Measurements from ENCODE around the gene SS18L1.

The SS18L1 gene

GRCh38 chr20:62198931-62199330 lies 55.4 kb downstream of the SS18L1 start:
- DNase-seq, result no peak

- DNase-seq, result no peak
Measured at GRCh38 chr20:62200491-62201172, 57.1 kb downstream of the SS18L1 start.

- DNase-seq, result no peak
Measured at GRCh38 chr20:62201173-62202082, 57.9 kb downstream of the SS18L1 start.

- no peak for DNase-seq
Measured at GRCh38 chr20:62202083-62202395, 58.5 kb downstream of the SS18L1 start.

GRCh38 chr20:62202676-62203377 lies 59.3 kb downstream of the SS18L1 start:
- DNase-seq, result no peak

GRCh38 chr20:62203378-62204030 lies 59.9 kb downstream of the SS18L1 start:
- no peak for DNase-seq

- no peak for DNase-seq
Measured at GRCh38 chr20:62205618-62206387, 62.2 kb downstream of the SS18L1 start.

GRCh38 chr20:62206388-62206775 lies 62.8 kb downstream of the SS18L1 start:
- DNase-seq, result no peak

- no peak for DNase-seq
Measured at GRCh38 chr20:62208061-62208794, 64.7 kb downstream of the SS18L1 start.

GRCh38 chr20:62208795-62209755 lies 65.5 kb downstream of the SS18L1 start:
- DNase-seq, result no peak

- DNase-seq, result no peak
Measured at GRCh38 chr20:62209850-62210495, 66.4 kb downstream of the SS18L1 start.

GRCh38 chr20:62210496-62210855 lies 66.9 kb downstream of the SS18L1 start:
- DNase-seq, result no peak

- no peak for DNase-seq
Measured at GRCh38 chr20:62211216-62211615, 67.6 kb downstream of the SS18L1 start.

- DNase-seq, result no peak
Measured at GRCh38 chr20:62211769-62212288, 68.3 kb downstream of the SS18L1 start.

- DNase-seq, result no peak
Measured at GRCh38 chr20:62212299-62212698, 68.7 kb downstream of the SS18L1 start.

GRCh38 chr20:62214067-62214466 lies 70.5 kb downstream of the SS18L1 start:
- no peak for DNase-seq

- no peak for DNase-seq
Measured at GRCh38 chr20:62215020-62215990, 71.7 kb downstream of the SS18L1 start.

GRCh38 chr20:62215991-62216635 lies 72.5 kb downstream of the SS18L1 start:
- DNase-seq, result no peak

All from GDM1 (cell line).